Trophoblast cell (in vitro differentiated cells and primary cell): ENCODE measurements around the gene DPYD.

Source experiments
- DNase-seq, 2 donors: peaks; one replicate each; pipeline ENCODE4 v3.0.0-alpha.2; 2016
- H2AFZ ChIP-seq: 2 replicates; pipeline ENCODE4 v1.6.1; 2013; ENCODE audit warnings: low read length, moderate library complexity, mild to moderate bottlenecking; ENCODE audit not compliant: insufficient read depth, poor library complexity
- H2AK5ac ChIP-seq: 2 replicates; pipeline ENCODE4 v1.6.1; 2013; ENCODE audit warnings: mild to moderate bottlenecking, low read length
- H2BK120ac ChIP-seq: 2 replicates; pipeline ENCODE4 v1.6.1; 2013; ENCODE audit warnings: low read length, mild to moderate bottlenecking, moderate library complexity; ENCODE audit not compliant: insufficient read depth, poor library complexity
- H2BK12ac ChIP-seq: 2 replicates; pipeline ENCODE4 v1.6.1; 2013; ENCODE audit warnings: mild to moderate bottlenecking, low read length, moderate library complexity
- H2BK5ac ChIP-seq: 2 replicates; pipeline ENCODE4 v1.6.1; 2013; ENCODE audit warnings: low read length, low read depth, moderate library complexity, mild to moderate bottlenecking; ENCODE audit not compliant: poor library complexity
- H3K14ac ChIP-seq: 2 replicates; pipeline ENCODE4 v1.6.1; 2013; ENCODE audit warnings: mild to moderate bottlenecking, low read length
- H3K18ac ChIP-seq: 2 replicates; pipeline ENCODE4 v1.6.1; 2013; ENCODE audit warnings: mild to moderate bottlenecking, low read length
- H3K23ac ChIP-seq: 2 replicates; pipeline ENCODE4 v1.6.1; 2013; ENCODE audit warnings: low read length
- H3K27ac ChIP-seq: 2 replicates; pipeline ENCODE4 v1.5.1; 2013; ENCODE audit warnings: low read depth, mild to moderate bottlenecking, inconsistent platforms, low read length, moderate library complexity
- H3K27me3 ChIP-seq: 2 replicates; pipeline ENCODE4 v1.6.1; 2013; ENCODE audit warnings: inconsistent platforms, mild to moderate bottlenecking, low read length, moderate library complexity; ENCODE audit not compliant: insufficient read depth
- H3K36me3 ChIP-seq, 2 experiments: 1 replicate in 1 of 2; 2 replicates in 1 of 2; pipeline ENCODE4 v1.6.1; 2013; ENCODE audit warnings: low read length in 2 of 2, mild to moderate bottlenecking in 2 of 2, moderate library complexity in 1 of 2; ENCODE audit not compliant: insufficient read depth in 2 of 2, control insufficient read depth in 1 of 2
- H3K4ac ChIP-seq: 2 replicates; pipeline ENCODE4 v1.6.1; 2013; ENCODE audit warnings: low read depth, mild to moderate bottlenecking, low read length, moderate library complexity
- H3K4me1 ChIP-seq, 2 experiments: 1 replicate in 1 of 2; 2 replicates in 1 of 2; pipeline ENCODE4 v1.6.1; 2013; ENCODE audit warnings: low read length in 2 of 2, mild to moderate bottlenecking in 2 of 2, moderate library complexity in 1 of 2; ENCODE audit not compliant: insufficient read depth in 2 of 2, control insufficient read depth in 1 of 2
- H3K4me2 ChIP-seq: 2 replicates; pipeline ENCODE4 v1.6.1; 2013; ENCODE audit warnings: inconsistent platforms, mild to moderate bottlenecking, low read length, moderate library complexity
- H3K4me3 ChIP-seq: 2 replicates; pipeline ENCODE4 v1.5.1; 2013; ENCODE audit warnings: mild to moderate bottlenecking, low read depth, low read length, inconsistent platforms
- H3K79me1 ChIP-seq: one replicate; pipeline ENCODE4 v1.6.1; 2013; ENCODE audit warnings: low read length
- H3K79me2 ChIP-seq: 2 replicates; pipeline ENCODE4 v1.6.1; 2013; ENCODE audit warnings: low read length, mild to moderate bottlenecking; ENCODE audit not compliant: control insufficient read depth, insufficient read depth, poor library complexity
- H3K9ac ChIP-seq: 2 replicates; pipeline ENCODE4 v1.6.1; 2013; ENCODE audit warnings: mild to moderate bottlenecking, low read length
- H3K9me3 ChIP-seq: 2 replicates; pipeline ENCODE4 v1.6.1; 2013; ENCODE audit warnings: low read depth, mild to moderate bottlenecking, control low read depth, inconsistent platforms, low read length; ENCODE audit not compliant: insufficient read depth
- H4K12ac ChIP-seq: 2 replicates; pipeline ENCODE4 v1.6.1; 2013; ENCODE audit warnings: low read depth, mild to moderate bottlenecking, low read length, moderate library complexity
- H4K8ac ChIP-seq: 2 replicates; pipeline ENCODE4 v1.6.1; 2013; ENCODE audit warnings: low read depth, mild to moderate bottlenecking, low read length, moderate library complexity
- H4K91ac ChIP-seq: one replicate; pipeline ENCODE4 v1.6.1; 2013; ENCODE audit warnings: low read depth, mild to moderate bottlenecking, low read length, moderate library complexity
- WGBS: extraction: QIAGEN DNeasy Blood & Tissue Kit; methylation state at CpG from one replicate; pipeline ENCODE4 v1.1.7; 2013; ENCODE audit warnings: missing lambda C conversion rate; ENCODE audit not compliant: insufficient read length, insufficient coverage; ENCODE audit errors: extremely low coverage; 5-methylcytosine and 5-hydroxymethylcytosine counted together

DPYD gene

DNA sequence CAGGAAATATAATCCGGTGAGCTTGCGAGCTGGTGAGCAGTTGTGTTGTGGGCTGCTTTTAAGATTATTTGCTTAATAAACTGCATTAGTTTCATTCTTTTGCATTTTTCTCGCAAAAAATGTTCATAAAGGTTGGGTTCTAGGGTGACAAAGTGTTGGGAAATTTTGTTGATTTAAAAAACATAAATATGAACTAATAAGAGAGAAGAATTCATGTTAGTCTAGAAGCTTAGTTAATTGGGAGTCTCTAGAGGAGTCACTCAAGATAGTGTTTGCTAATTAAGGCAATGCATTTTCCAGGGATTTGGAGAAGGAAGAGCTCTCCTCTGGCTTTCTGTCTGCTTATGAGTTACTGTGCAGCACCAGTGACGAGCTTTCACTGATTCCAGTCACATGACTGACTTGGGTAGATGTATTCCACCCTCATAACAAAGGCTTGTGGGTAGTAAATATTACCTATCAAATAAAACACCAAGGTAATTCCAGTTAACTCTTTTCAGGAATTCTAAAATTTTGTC is 782.3 kb downstream of the DPYD start:
- no CpG with 5 or more reads among the region's 4 CpGs for WGBS
- Histone ChIP-seq H3K4me3 (no peak overlapping the region), H3K4me1 (peaks cover 0 to 2% of the 10 kb centered on the region in 2 experiments)

DNA sequence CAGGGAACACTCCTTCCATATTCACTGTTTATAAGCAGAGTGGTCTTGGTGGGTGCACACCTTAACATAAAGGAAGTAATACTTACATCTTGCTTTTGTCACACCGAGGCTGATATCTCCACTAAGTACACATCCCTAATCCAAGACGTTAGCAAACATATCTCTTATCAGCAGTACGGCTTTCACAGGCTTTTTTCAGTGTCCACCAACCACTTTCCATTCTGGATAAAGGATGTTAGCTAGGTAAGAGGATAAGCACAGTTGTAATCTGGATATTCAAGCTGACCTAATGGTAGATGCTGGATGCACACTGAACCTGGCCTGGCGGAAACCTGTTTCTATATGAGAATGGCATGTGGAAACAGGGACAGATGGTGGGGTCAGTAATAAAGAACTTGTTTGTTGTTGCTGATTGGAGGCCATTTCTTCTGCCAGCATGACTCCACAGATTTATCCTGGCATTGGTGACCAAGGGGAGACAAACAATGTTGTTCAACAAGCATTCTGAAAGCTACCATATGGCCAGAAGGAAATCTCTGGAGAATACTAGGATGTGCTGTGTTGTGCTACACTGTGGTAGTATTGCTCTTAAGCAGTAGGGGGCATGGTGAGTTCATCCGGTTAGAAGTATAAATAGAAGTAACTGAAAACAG is 782.8 kb downstream of the DPYD start:
- no peak overlapping the region for H2BK5ac ChIP-seq
- H3K4me2 ChIP-seq = no peak overlapping the region
- no peaks in the 10 kb centered on the region for H3K79me1 ChIP-seq
- H3K9ac ChIP-seq = no peak overlapping the region
- H3K9me3 ChIP-seq = no peaks in the 10 kb centered on the region
- H2AFZ ChIP-seq = no peak overlapping the region
- no peak overlapping the region for H3K14ac ChIP-seq
- H3K36me3 ChIP-seq = no peaks in the 10 kb centered on the region
- no peak overlapping the region for H4K91ac ChIP-seq
- H3K4me1 ChIP-seq = peaks cover 0 to 2% of the 10 kb centered on the region in 2 experiments
- no peak overlapping the region for H3K23ac ChIP-seq
- H2BK120ac ChIP-seq = no peak overlapping the region
- no peak overlapping the region for H3K4ac ChIP-seq
- no peak overlapping the region for H3K18ac ChIP-seq
- peak in 1 of 2 donors; percentile 40 for DNase-seq
- H4K12ac ChIP-seq = no peak overlapping the region
- no peaks in the 10 kb centered on the region for H3K27me3 ChIP-seq
- H3K27ac ChIP-seq = no peak overlapping the region
- no peak overlapping the region for H2AK5ac ChIP-seq
- H3K4me3 ChIP-seq = no peak overlapping the region
- no peak overlapping the region for H4K8ac ChIP-seq
- H3K79me2 ChIP-seq = no peaks in the 10 kb centered on the region
- WGBS = no CpG with 5 or more reads among the region's 5 CpGs
- H2BK12ac ChIP-seq = no peak overlapping the region

More for the DNA sequence above, 782.3 kb downstream of the DPYD start:
- Histone ChIP-seq H4K91ac (no peak overlapping the region), H4K8ac (no peak overlapping the region), H3K79me2 (no peaks in the 10 kb centered on the region), H3K9ac (no peak overlapping the region), H2BK120ac (no peak overlapping the region), H3K27ac (no peak overlapping the region), H2AK5ac (no peak overlapping the region), H3K36me3 (no peaks in the 10 kb centered on the region), H3K79me1 (no peaks in the 10 kb centered on the region), H4K12ac (no peak overlapping the region), H2BK5ac (no peak overlapping the region), H3K14ac (no peak overlapping the region), H3K4ac (no peak overlapping the region), H3K27me3 (no peaks in the 10 kb centered on the region), H3K4me2 (no peak overlapping the region), H3K18ac (no peak overlapping the region), H3K23ac (no peak overlapping the region), H2BK12ac (no peak overlapping the region), H2AFZ (no peak overlapping the region), H3K9me3 (no peaks in the 10 kb centered on the region)
- DNase-seq = no peak

DNA sequence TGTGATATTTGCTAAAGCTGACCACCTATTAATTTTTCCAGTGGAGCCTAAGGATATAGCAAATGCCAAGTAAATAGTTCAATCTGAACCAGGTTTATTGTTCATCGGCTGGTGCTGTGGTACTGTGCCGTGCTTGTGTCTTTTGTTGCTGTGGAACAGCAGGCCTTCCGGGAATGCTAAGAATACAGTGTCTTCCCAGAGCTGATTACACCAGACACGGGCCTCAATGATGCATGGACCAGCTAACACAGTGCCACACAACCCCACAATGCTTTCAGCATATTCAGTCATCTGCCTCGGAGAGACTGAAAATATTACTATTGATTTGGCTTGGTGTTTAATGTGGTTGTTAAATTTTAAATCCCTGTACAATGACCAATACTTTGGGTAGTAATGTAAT is 783.8 kb downstream of the DPYD start:
- Histone ChIP-seq H3K36me3 (no peaks in the 10 kb centered on the region), H4K8ac (no peak overlapping the region), H2BK120ac (no peak overlapping the region), H4K12ac (no peak overlapping the region), H2BK5ac (no peak overlapping the region), H3K18ac (no peak overlapping the region), H3K9ac (no peak overlapping the region), H3K14ac (no peak overlapping the region), H3K79me2 (no peaks in the 10 kb centered on the region), H2BK12ac (no peak overlapping the region), H3K27me3 (no peaks in the 10 kb centered on the region), H3K79me1 (no peaks in the 10 kb centered on the region), H3K4me2 (no peak overlapping the region), H3K23ac (no peak overlapping the region), H3K4me1 (peaks cover 0 to 2% of the 10 kb centered on the region in 2 experiments), H3K27ac (no peak overlapping the region), H2AFZ (no peak overlapping the region), H3K9me3 (no peaks in the 10 kb centered on the region), H4K91ac (no peak overlapping the region), H3K4ac (no peak overlapping the region), H3K4me3 (no peak overlapping the region), H2AK5ac (no peak overlapping the region)
- no CpG with 5 or more reads among the region's 5 CpGs for WGBS
- no peak for DNase-seq

DNA sequence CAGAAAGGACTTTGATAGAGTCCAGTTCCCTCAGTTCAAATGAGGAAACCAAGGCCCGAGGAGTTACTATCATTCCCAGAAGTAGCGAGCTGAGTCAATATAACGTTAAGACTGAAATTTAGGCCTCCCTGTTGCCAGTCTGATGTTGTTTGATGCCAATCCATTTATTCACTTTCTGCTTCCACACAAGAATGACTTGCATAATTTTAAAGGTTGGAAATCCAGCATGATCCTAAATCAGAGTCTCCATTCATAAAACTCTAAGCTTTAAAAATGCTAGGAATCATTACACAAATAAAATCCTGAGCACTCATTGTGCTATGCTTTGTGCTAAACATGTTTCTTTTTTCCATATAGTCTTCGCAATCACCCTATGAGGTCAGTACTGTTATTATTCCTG is 784.9 kb downstream of the DPYD start:
- Histone ChIP-seq H3K23ac (no peak overlapping the region), H2AFZ (no peak overlapping the region), H3K4me2 (no peak overlapping the region), H3K9me3 (no peaks in the 10 kb centered on the region), H3K36me3 (no peaks in the 10 kb centered on the region), H3K9ac (no peak overlapping the region), H2AK5ac (no peak overlapping the region), H3K14ac (no peak overlapping the region), H2BK5ac (no peak overlapping the region), H4K91ac (no peak overlapping the region), H3K18ac (no peak overlapping the region), H3K4ac (no peak overlapping the region), H3K27me3 (no peaks in the 10 kb centered on the region), H2BK12ac (no peak overlapping the region), H3K4me1 (no peaks in the 10 kb centered on the region), H4K12ac (no peak overlapping the region), H3K27ac (no peak overlapping the region), H3K79me2 (no peaks in the 10 kb centered on the region), H3K4me3 (no peak overlapping the region), H4K8ac (no peak overlapping the region), H2BK120ac (no peak overlapping the region), H3K79me1 (no peaks in the 10 kb centered on the region)
- no peak for DNase-seq
- WGBS = no CpG with 5 or more reads among the region's 4 CpGs
